Measurements from ENCODE around the gene PSMD1. TPM values are rescaled to one million over a fixed set of nuclear protein-coding genes. Genes with fewer than 3 reads are reported as not detected.
"Not testable (repeated sequence)": the region's sequence is repeated elsewhere in the genome, so short reads cannot be mapped to it uniquely, and the experiment has no call there.

The PSMD1 gene
- polyA plus RNA-seq, 1 donor (not counting 4 experiments of a cell fraction or from before 2014, with no cell fraction given) = 262 TPM

DNA sequence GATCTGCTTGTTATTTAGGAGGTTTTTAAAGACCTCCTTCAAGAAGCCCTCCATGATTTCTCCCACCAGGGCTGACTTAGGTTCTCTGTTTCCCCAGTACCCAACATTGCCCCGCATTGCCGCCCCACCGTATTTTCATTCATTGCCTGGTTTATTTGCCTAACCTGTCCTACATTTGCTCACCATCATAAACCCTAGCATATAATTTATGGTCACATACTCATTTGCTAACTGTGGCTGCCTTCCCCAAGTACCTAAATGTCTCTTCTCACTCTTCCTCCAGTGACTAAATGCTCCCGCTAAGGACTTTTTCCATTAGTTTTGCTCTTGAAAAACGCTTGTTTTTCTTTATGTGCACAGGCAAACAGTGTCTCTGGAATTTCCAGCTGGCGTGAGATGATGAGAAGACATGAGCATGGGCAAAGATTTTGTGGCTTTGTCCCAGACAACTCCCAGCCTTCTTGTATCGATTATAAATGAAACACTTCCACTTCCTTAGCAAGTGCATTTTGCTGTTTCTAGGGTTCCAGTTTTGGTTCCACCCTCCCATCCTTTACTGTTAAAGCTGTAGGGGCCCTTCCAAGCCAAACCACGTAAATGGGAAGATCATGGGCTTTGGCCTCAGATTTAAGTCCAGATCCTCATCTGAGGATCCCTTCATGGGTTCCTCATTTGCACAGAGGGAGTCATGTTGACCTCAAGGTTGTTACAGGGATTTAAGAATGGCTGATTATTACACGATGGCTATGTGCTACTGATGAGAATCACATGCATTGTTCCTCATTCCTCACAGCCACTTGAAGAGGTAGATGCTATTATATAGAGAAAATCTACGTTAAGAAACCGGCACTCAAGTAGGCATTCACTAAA, 120.7 kb downstream of the PSMD1 start:
- no peak overlapping the region for H3K9ac ChIP-seq (ENCODE audit: control insufficient read depth, extremely low read depth, insufficient read depth, low read length)
- H3K36me3 ChIP-seq (ENCODE audit: control insufficient read depth in 2 of 2, extremely low read depth in 1 of 2, insufficient read depth in 2 of 2, low read length in 2 of 2) = peaks cover 0 to 2% of the 10 kb centered on the region in 2 experiments
- H3K4me1 ChIP-seq (ENCODE audit: control insufficient read depth, extremely low read depth, insufficient read depth, low read length) = peaks cover 4% of the 10 kb centered on the region
- no peaks in the 10 kb centered on the region for H3K9me3 ChIP-seq (ENCODE audit: control insufficient read depth, low read depth, low read length)
- H3K27ac ChIP-seq (ENCODE audit: control insufficient read depth, insufficient read depth, low read length) = no peak overlapping the region
- no peak for TF ChIP-seq EZH2 (IDR thresholded peaks at IDR 0.05; ENCODE audit: low read length)
- FAIRE-seq (no peak), DNase-seq (ENCODE audit: low read depth, low spot score) (no peak)
- no peaks in the 10 kb centered on the region for H3K27me3 ChIP-seq (ENCODE audit: control insufficient read depth, extremely low read depth, insufficient read depth, low read length)
- dilution Hi-C loops (cut with MboI; ENCODE audit: extremely low pct_ligation_motif_present, low sequenced_read_pairs) = no loop called here
- no peaks in the 10 kb centered on the region for H4K20me1 ChIP-seq (ENCODE audit: control insufficient read depth, extremely low read depth, insufficient read depth, low read length)
- no peak overlapping the region for H2AFZ ChIP-seq (ENCODE audit: control insufficient read depth, low read length)
- H3K79me2 ChIP-seq (ENCODE audit: control insufficient read depth, insufficient read depth, low read length) = no peaks in the 10 kb centered on the region
- no peak overlapping the region for H3K4me3 ChIP-seq (ENCODE audit: control insufficient read depth in 2 of 3, extremely low read depth in 1 of 3, insufficient read depth in 2 of 3, low read depth in 1 of 3, low read length in 3 of 3)
- no peak overlapping the region for H3K4me2 ChIP-seq (ENCODE audit: control insufficient read depth, extremely low read depth, insufficient read depth, low read depth, low read length)
- no peaks in the 10 kb centered on the region for H3K9me1 ChIP-seq (ENCODE audit: control insufficient read depth, extremely low read depth, insufficient read depth, low read length)

DNA sequence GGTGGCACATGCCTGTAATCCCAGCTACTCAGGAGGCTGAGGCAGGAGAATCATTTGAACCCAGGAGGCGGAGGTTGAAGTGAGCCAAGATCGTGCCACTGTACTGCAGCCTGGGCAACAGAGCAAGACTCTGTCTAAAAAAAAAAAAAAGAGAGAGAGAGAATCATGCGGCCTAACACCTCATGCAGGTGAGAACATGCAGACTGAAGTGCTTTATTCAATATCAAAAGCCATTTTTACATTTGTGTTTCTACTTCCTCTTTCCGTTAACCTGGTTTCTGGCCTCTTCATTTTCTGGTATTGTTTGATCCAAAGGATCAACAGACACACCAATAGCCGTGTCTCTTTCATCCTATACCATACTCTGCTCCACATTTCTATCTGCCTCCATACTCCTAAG, 122.1 kb downstream of the PSMD1 start:
- H4K20me1 ChIP-seq (ENCODE audit: control insufficient read depth, extremely low read depth, insufficient read depth, low read length); H3K4me2 ChIP-seq (ENCODE audit: control insufficient read depth, extremely low read depth, insufficient read depth, low read depth, low read length); H3K27ac ChIP-seq (ENCODE audit: control insufficient read depth, insufficient read depth, low read length); dilution Hi-C loops (cut with MboI; ENCODE audit: extremely low pct_ligation_motif_present, low sequenced_read_pairs); FAIRE-seq; H3K4me3 ChIP-seq (ENCODE audit: control insufficient read depth in 2 of 3, extremely low read depth in 1 of 3, insufficient read depth in 2 of 3, low read depth in 1 of 3, low read length in 3 of 3); H3K9me3 ChIP-seq (ENCODE audit: control insufficient read depth, low read depth, low read length); DNase-seq (ENCODE audit: low read depth, low spot score); H3K79me2 ChIP-seq (ENCODE audit: control insufficient read depth, insufficient read depth, low read length); H3K4me1 ChIP-seq (ENCODE audit: control insufficient read depth, extremely low read depth, insufficient read depth, low read length); H3K27me3 ChIP-seq (ENCODE audit: control insufficient read depth, extremely low read depth, insufficient read depth, low read length); H2AFZ ChIP-seq (ENCODE audit: control insufficient read depth, low read length); H3K9ac ChIP-seq (ENCODE audit: control insufficient read depth, extremely low read depth, insufficient read depth, low read length); H3K36me3 ChIP-seq (ENCODE audit: control insufficient read depth in 2 of 2, extremely low read depth in 1 of 2, insufficient read depth in 2 of 2, low read length in 2 of 2); H3K9me1 ChIP-seq (ENCODE audit: control insufficient read depth, extremely low read depth, insufficient read depth, low read length): not testable (repeated sequence)

DNA sequence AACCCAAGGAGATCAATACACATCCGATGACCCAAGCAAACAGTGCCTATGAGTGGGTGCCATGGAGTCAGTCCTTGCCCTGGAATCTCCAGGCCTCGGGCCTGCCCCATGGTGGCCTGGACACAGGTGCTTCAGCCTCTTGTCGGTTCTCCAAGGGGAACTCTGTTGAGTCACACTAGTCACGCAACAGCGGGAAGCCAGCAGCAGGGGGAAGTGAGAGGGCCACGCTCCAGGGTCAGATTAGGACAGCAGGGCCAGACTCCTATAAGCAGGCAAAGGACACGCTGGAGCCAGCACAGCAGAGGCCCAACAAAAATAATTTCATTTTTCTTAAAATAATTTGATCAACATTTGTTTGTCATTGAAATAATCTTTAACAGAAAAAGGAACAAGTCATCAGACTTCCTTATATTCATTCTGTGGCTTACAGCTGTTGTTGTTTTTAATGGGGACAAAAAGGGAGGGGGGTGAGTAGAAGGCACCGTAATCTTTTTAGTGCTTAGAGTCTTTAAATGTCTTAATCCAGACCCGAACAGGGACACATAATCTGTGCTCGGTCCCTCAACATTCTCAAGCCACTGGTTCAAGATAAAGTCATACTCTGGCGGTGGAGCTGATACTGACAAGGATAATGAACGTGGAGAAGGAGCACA, 125.3 kb downstream of the PSMD1 start:
- dilution Hi-C loops (cut with MboI; ENCODE audit: extremely low pct_ligation_motif_present, low sequenced_read_pairs) = no loop called here
- H3K27ac ChIP-seq (ENCODE audit: control insufficient read depth, insufficient read depth, low read length) = no peak overlapping the region
- H3K9ac ChIP-seq (ENCODE audit: control insufficient read depth, extremely low read depth, insufficient read depth, low read length) = no peak overlapping the region
- no peak overlapping the region for H3K4me3 ChIP-seq (ENCODE audit: control insufficient read depth in 2 of 3, extremely low read depth in 1 of 3, insufficient read depth in 2 of 3, low read depth in 1 of 3, low read length in 3 of 3)
- no peaks in the 10 kb centered on the region for H3K27me3 ChIP-seq (ENCODE audit: control insufficient read depth, extremely low read depth, insufficient read depth, low read length)
- no peaks in the 10 kb centered on the region for H3K9me1 ChIP-seq (ENCODE audit: control insufficient read depth, extremely low read depth, insufficient read depth, low read length)
- H3K36me3 ChIP-seq (ENCODE audit: control insufficient read depth in 2 of 2, extremely low read depth in 1 of 2, insufficient read depth in 2 of 2, low read length in 2 of 2) = no peaks in the 10 kb centered on the region
- TF ChIP-seq, protein P1, sequence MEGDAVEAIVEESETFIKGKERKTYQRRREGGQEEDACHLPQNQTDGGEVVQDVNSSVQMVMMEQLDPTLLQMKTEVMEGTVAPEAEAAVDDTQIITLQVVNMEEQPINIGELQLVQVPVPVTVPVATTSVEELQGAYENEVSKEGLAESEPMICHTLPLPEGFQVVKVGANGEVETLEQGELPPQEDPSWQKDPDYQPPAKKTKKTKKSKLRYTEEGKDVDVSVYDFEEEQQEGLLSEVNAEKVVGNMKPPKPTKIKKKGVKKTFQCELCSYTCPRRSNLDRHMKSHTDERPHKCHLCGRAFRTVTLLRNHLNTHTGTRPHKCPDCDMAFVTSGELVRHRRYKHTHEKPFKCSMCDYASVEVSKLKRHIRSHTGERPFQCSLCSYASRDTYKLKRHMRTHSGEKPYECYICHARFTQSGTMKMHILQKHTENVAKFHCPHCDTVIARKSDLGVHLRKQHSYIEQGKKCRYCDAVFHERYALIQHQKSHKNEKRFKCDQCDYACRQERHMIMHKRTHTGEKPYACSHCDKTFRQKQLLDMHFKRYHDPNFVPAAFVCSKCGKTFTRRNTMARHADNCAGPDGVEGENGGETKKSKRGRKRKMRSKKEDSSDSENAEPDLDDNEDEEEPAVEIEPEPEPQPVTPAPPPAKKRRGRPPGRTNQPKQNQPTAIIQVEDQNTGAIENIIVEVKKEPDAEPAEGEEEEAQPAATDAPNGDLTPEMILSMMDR (optimal IDR thresholded peaks at IDR 0.05 in 1 of 3, IDR thresholded peaks at IDR 0.05 in 1 of 3, conservative IDR thresholded peaks at IDR 0.05 in 1 of 3; ENCODE audit: extremely low read depth in 1 of 3, insufficient read depth in 2 of 3, low read length in 3 of 3) = no peak
- no peak for DNase-seq (ENCODE audit: low read depth, low spot score)
- H3K79me2 ChIP-seq (ENCODE audit: control insufficient read depth, insufficient read depth, low read length) = no peaks in the 10 kb centered on the region
- H3K9me3 ChIP-seq (ENCODE audit: control insufficient read depth, low read depth, low read length) = no peaks in the 10 kb centered on the region
- H3K4me1 ChIP-seq (ENCODE audit: control insufficient read depth, extremely low read depth, insufficient read depth, low read length) = peaks cover 4% of the 10 kb centered on the region
- H3K4me2 ChIP-seq (ENCODE audit: control insufficient read depth, extremely low read depth, insufficient read depth, low read depth, low read length) = no peak overlapping the region
- no peak overlapping the region for H2AFZ ChIP-seq (ENCODE audit: control insufficient read depth, low read length)
- no peaks in the 10 kb centered on the region for H4K20me1 ChIP-seq (ENCODE audit: control insufficient read depth, extremely low read depth, insufficient read depth, low read length)
- FAIRE-seq = no peak
